KBM-7 (cell line): ENCODE measurements around the gene DMBX1.
A peak's percentile ranks its signal among the peaks of the same experiment; 100 is the strongest.

Experiments used
- DNase-seq: peaks from one replicate; pipeline ENCODE4 v3.0.0-alpha.2; 2015
- in situ Hi-C: fragments of 300-500 bp; cut with MboI; formaldehyde crosslinking; loops from 2 replicates; pipeline ENCODE4 v1.14.3; 2020; ENCODE audit warnings: low sequenced_read_pairs, low pct_unique_long_range_greater_than_20kb, mixed read lengths

DMBX1 gene

GRCh38 chr1:46489638-46490405 lies at the start of gene DMBX1:
TSS of gene DMBX1 (plus strand) at chr1:46489836. CDS start at chr1:46507011, 17,175 bp downstream.
- DNase-seq: peak; percentile 15

GRCh38 chr1:46440478-46440877 lies 49.2 kb upstream of the DMBX1 start:
- DNase-seq: no peak
- in situ Hi-C loops: no loop called here

More at GRCh38 chr1:46489638-46490405, at the start of gene DMBX1:
- in situ Hi-C loops: no loop called here

- in situ Hi-C loops: no loop called here
- DNase-seq: peak; percentile 93
Measured at GRCh38 chr1:46442317-46443161, 47.1 kb upstream of the DMBX1 start.

GRCh38 chr1:46444466-46444865 lies 45.2 kb upstream of the DMBX1 start:
- no peak for DNase-seq
- in situ Hi-C loops: no loop called here

- in situ Hi-C loops: no loop called here
- no peak for DNase-seq
Measured at GRCh38 chr1:46445773-46446256, 43.8 kb upstream of the DMBX1 start.

- DNase-seq: peak; percentile 74
- in situ Hi-C loops: no loop called here
Measured at GRCh38 chr1:46446646-46447498, 42.8 kb upstream of the DMBX1 start.

- DNase-seq: no peak
- in situ Hi-C loops: no loop called here
Measured at GRCh38 chr1:46447499-46448108, 42.0 kb upstream of the DMBX1 start.

- no peak for DNase-seq
- in situ Hi-C loops: no loop called here
Measured at GRCh38 chr1:46448109-46448911, 41.3 kb upstream of the DMBX1 start.

- DNase-seq: no peak
- in situ Hi-C loops: no loop called here
Measured at GRCh38 chr1:46449223-46450159, 40.1 kb upstream of the DMBX1 start.

GRCh38 chr1:46450160-46450517 lies 39.5 kb upstream of the DMBX1 start:
- no peak for DNase-seq
- in situ Hi-C loops: no loop called here

GRCh38 chr1:46451948-46452930 lies 37.4 kb upstream of the DMBX1 start:
- in situ Hi-C loops: no loop called here

GRCh38 chr1:46452931-46453325 lies 36.7 kb upstream of the DMBX1 start:
- DNase-seq: no peak
- in situ Hi-C loops: no loop called here

More at GRCh38 chr1:46451948-46452930, 37.4 kb upstream of the DMBX1 start:
- no peak for DNase-seq

- DNase-seq: no peak
- in situ Hi-C loops: no loop called here
Measured at GRCh38 chr1:46453449-46453848, 36.2 kb upstream of the DMBX1 start.

GRCh38 chr1:46455951-46456350 lies 33.7 kb upstream of the DMBX1 start:
- in situ Hi-C loops: no loop called here
- DNase-seq: no peak

GRCh38 chr1:46456411-46456963 lies 33.1 kb upstream of the DMBX1 start:
- in situ Hi-C loops: no loop called here
- no peak for DNase-seq

GRCh38 chr1:46457178-46457577 lies 32.5 kb upstream of the DMBX1 start:
- no peak for DNase-seq
- in situ Hi-C loops: no loop called here
